Measurements from ENCODE around the gene RNF181.
"Not testable (repeated sequence)": the region's sequence is repeated elsewhere in the genome, so short reads cannot be mapped to it uniquely, and the experiment has no call there.

The RNF181 gene

GRCh38 chr2:85577386-85578242, 17.9 kb upstream of the RNF181 start, which contains the start of gene VAMP8:
VAMP8 (plus strand) TSS chr2:85577586; CDS start chr2:85577647, 61 bp downstream.
- DNase-seq, result peak; percentile 65

- DNase-seq, result peak; percentile 30
Observed at GRCh38 chr2:85578243-85579180, 17.0 kb upstream of the RNF181 start.

GRCh38 chr2:85579266-85579935, 16.1 kb upstream of the RNF181 start:
- no peak for DNase-seq

- no peak for DNase-seq
Observed at GRCh38 chr2:85580206-85580605, 15.3 kb upstream of the RNF181 start.

- DNase-seq, result no peak
Observed at GRCh38 chr2:85582492-85582891, 13.1 kb upstream of the RNF181 start.

GRCh38 chr2:85583667-85584353, 11.7 kb upstream of the RNF181 start:
- peak; percentile 31 for DNase-seq

- peak; percentile 58 for DNase-seq
Observed at GRCh38 chr2:85584354-85584856, 11.1 kb upstream of the RNF181 start, which contains the start of gene VAMP5. VAMP5 (plus strand) TSS chr2:85584431; CDS start chr2:85584491, 60 bp downstream.

GRCh38 chr2:85584857-85585780, 10.4 kb upstream of the RNF181 start:
- DNase-seq, result peak; percentile 23

- DNase-seq, result no peak
Observed at GRCh38 chr2:85585781-85586105, 9.8 kb upstream of the RNF181 start.

- DNase-seq, result no peak
Observed at GRCh38 chr2:85588236-85588635, 7.3 kb upstream of the RNF181 start.

- DNase-seq, result no peak
Observed at GRCh38 chr2:85588645-85589044, 6.9 kb upstream of the RNF181 start.

- no peak for DNase-seq
Observed at GRCh38 chr2:85589181-85589580, 6.4 kb upstream of the RNF181 start.

GRCh38 chr2:85589982-85590791, 5.4 kb upstream of the RNF181 start:
- no peak for DNase-seq

GRCh38 chr2:85590950-85591349, 4.6 kb upstream of the RNF181 start:
- DNase-seq, result no peak

GRCh38 chr2:85591563-85591962, 4.0 kb upstream of the RNF181 start:
- no peak for DNase-seq

- DNase-seq, result not testable (repeated sequence)
Observed at GRCh38 chr2:85592299-85592698, 3.2 kb upstream of the RNF181 start.

- no peak for DNase-seq
Observed at GRCh38 chr2:85593023-85593422, 2.5 kb upstream of the RNF181 start.

- DNase-seq, result no peak
Observed at GRCh38 chr2:85594715-85595300, 737 bp upstream of the RNF181 start.

GRCh38 chr2:85596026-85596333, 435 bp downstream of the RNF181 start:
- DNase-seq, result no peak

Measured in CD4-positive, alpha-beta T cell treated with Interleukin-10 for 1 hour (primary cell).